Trophoblast cell (in vitro differentiated cells and primary cell): ENCODE measurements around the gene CPE.

ENCODE experiments used
- DNase-seq, 2 donors: peaks; one replicate each; pipeline ENCODE4 v3.0.0-alpha.2; 2016
- H2AFZ ChIP-seq: 2 replicates; pipeline ENCODE4 v1.6.1; 2013; ENCODE audit warnings: low read length, moderate library complexity, mild to moderate bottlenecking; ENCODE audit not compliant: insufficient read depth, poor library complexity
- H2AK5ac ChIP-seq: 2 replicates; pipeline ENCODE4 v1.6.1; 2013; ENCODE audit warnings: mild to moderate bottlenecking, low read length
- H2BK120ac ChIP-seq: 2 replicates; pipeline ENCODE4 v1.6.1; 2013; ENCODE audit warnings: low read length, mild to moderate bottlenecking, moderate library complexity; ENCODE audit not compliant: insufficient read depth, poor library complexity
- H2BK12ac ChIP-seq: 2 replicates; pipeline ENCODE4 v1.6.1; 2013; ENCODE audit warnings: mild to moderate bottlenecking, low read length, moderate library complexity
- H2BK5ac ChIP-seq: 2 replicates; pipeline ENCODE4 v1.6.1; 2013; ENCODE audit warnings: low read length, low read depth, moderate library complexity, mild to moderate bottlenecking; ENCODE audit not compliant: poor library complexity
- H3K14ac ChIP-seq: 2 replicates; pipeline ENCODE4 v1.6.1; 2013; ENCODE audit warnings: mild to moderate bottlenecking, low read length
- H3K18ac ChIP-seq: 2 replicates; pipeline ENCODE4 v1.6.1; 2013; ENCODE audit warnings: mild to moderate bottlenecking, low read length
- H3K23ac ChIP-seq: 2 replicates; pipeline ENCODE4 v1.6.1; 2013; ENCODE audit warnings: low read length
- H3K27ac ChIP-seq: 2 replicates; pipeline ENCODE4 v1.5.1; 2013; ENCODE audit warnings: low read depth, mild to moderate bottlenecking, inconsistent platforms, low read length, moderate library complexity
- H3K27me3 ChIP-seq: 2 replicates; pipeline ENCODE4 v1.6.1; 2013; ENCODE audit warnings: inconsistent platforms, mild to moderate bottlenecking, low read length, moderate library complexity; ENCODE audit not compliant: insufficient read depth
- H3K36me3 ChIP-seq, 2 experiments: 1 replicate in 1 of 2; 2 replicates in 1 of 2; pipeline ENCODE4 v1.6.1; 2013; ENCODE audit warnings: low read length in 2 of 2, mild to moderate bottlenecking in 2 of 2, moderate library complexity in 1 of 2; ENCODE audit not compliant: insufficient read depth in 2 of 2, control insufficient read depth in 1 of 2
- H3K4ac ChIP-seq: 2 replicates; pipeline ENCODE4 v1.6.1; 2013; ENCODE audit warnings: low read depth, mild to moderate bottlenecking, low read length, moderate library complexity
- H3K4me1 ChIP-seq, 2 experiments: 1 replicate in 1 of 2; 2 replicates in 1 of 2; pipeline ENCODE4 v1.6.1; 2013; ENCODE audit warnings: low read length in 2 of 2, mild to moderate bottlenecking in 2 of 2, moderate library complexity in 1 of 2; ENCODE audit not compliant: insufficient read depth in 2 of 2, control insufficient read depth in 1 of 2
- H3K4me2 ChIP-seq: 2 replicates; pipeline ENCODE4 v1.6.1; 2013; ENCODE audit warnings: inconsistent platforms, mild to moderate bottlenecking, low read length, moderate library complexity
- H3K4me3 ChIP-seq: 2 replicates; pipeline ENCODE4 v1.5.1; 2013; ENCODE audit warnings: mild to moderate bottlenecking, low read depth, low read length, inconsistent platforms
- H3K79me1 ChIP-seq: one replicate; pipeline ENCODE4 v1.6.1; 2013; ENCODE audit warnings: low read length
- H3K79me2 ChIP-seq: 2 replicates; pipeline ENCODE4 v1.6.1; 2013; ENCODE audit warnings: low read length, mild to moderate bottlenecking; ENCODE audit not compliant: control insufficient read depth, insufficient read depth, poor library complexity
- H3K9ac ChIP-seq: 2 replicates; pipeline ENCODE4 v1.6.1; 2013; ENCODE audit warnings: mild to moderate bottlenecking, low read length
- H3K9me3 ChIP-seq: 2 replicates; pipeline ENCODE4 v1.6.1; 2013; ENCODE audit warnings: low read depth, mild to moderate bottlenecking, control low read depth, inconsistent platforms, low read length; ENCODE audit not compliant: insufficient read depth
- H4K12ac ChIP-seq: 2 replicates; pipeline ENCODE4 v1.6.1; 2013; ENCODE audit warnings: low read depth, mild to moderate bottlenecking, low read length, moderate library complexity
- H4K8ac ChIP-seq: 2 replicates; pipeline ENCODE4 v1.6.1; 2013; ENCODE audit warnings: low read depth, mild to moderate bottlenecking, low read length, moderate library complexity
- H4K91ac ChIP-seq: one replicate; pipeline ENCODE4 v1.6.1; 2013; ENCODE audit warnings: low read depth, mild to moderate bottlenecking, low read length, moderate library complexity
- WGBS: extraction: QIAGEN DNeasy Blood & Tissue Kit; methylation state at CpG from one replicate; pipeline ENCODE4 v1.1.7; 2013; ENCODE audit warnings: missing lambda C conversion rate; ENCODE audit not compliant: insufficient read length, insufficient coverage; ENCODE audit errors: extremely low coverage; 5-methylcytosine and 5-hydroxymethylcytosine counted together

The CPE gene

GRCh38 chr4:165404696-165405095 is 25.9 kb downstream of the CPE start:
- no peak overlapping the region for H3K18ac ChIP-seq
- no peak overlapping the region for H3K4me2 ChIP-seq
- no peak overlapping the region for H4K91ac ChIP-seq
- no peaks in the 10 kb centered on the region for H3K36me3 ChIP-seq
- H3K4ac ChIP-seq: no peak overlapping the region
- H2BK12ac ChIP-seq: no peak overlapping the region
- no peaks in the 10 kb centered on the region for H3K27me3 ChIP-seq
- H2AK5ac ChIP-seq: no peak overlapping the region
- H3K23ac ChIP-seq: no peak overlapping the region
- no peaks in the 10 kb centered on the region for H3K4me1 ChIP-seq
- DNase-seq: no peak
- no peak overlapping the region for H4K12ac ChIP-seq
- H3K27ac ChIP-seq: no peak overlapping the region
- no peak overlapping the region for H2AFZ ChIP-seq
- H4K8ac ChIP-seq: no peak overlapping the region
- no peak overlapping the region for H3K14ac ChIP-seq
- no peak overlapping the region for H3K9ac ChIP-seq
- no CpG with 5 or more reads among the region's 4 CpGs for WGBS
- no peak overlapping the region for H2BK120ac ChIP-seq
- H2BK5ac ChIP-seq: no peak overlapping the region
- no peaks in the 10 kb centered on the region for H3K79me1 ChIP-seq
- no peaks in the 10 kb centered on the region for H3K79me2 ChIP-seq
- no peak overlapping the region for H3K4me3 ChIP-seq
- no peaks in the 10 kb centered on the region for H3K9me3 ChIP-seq

GRCh38 chr4:165410214-165410613 is 31.4 kb downstream of the CPE start:
- Histone ChIP-seq H3K9ac (no peak overlapping the region), H3K79me1 (no peaks in the 10 kb centered on the region), H3K4me1 (no peaks in the 10 kb centered on the region), H2AK5ac (no peak overlapping the region), H3K27ac (no peak overlapping the region), H2AFZ (no peak overlapping the region), H4K91ac (no peak overlapping the region), H3K79me2 (no peaks in the 10 kb centered on the region), H2BK120ac (no peak overlapping the region), H3K18ac (no peak overlapping the region), H3K36me3 (no peaks in the 10 kb centered on the region), H3K23ac (no peak overlapping the region), H2BK12ac (no peak overlapping the region), H3K4me3 (no peak overlapping the region), H3K4ac (no peak overlapping the region), H4K12ac (no peak overlapping the region), H3K9me3 (no peaks in the 10 kb centered on the region), H2BK5ac (no peak overlapping the region), H3K14ac (no peak overlapping the region), H3K27me3 (no peaks in the 10 kb centered on the region), H4K8ac (no peak overlapping the region), H3K4me2 (no peak overlapping the region)
- WGBS: no CpG with 5 or more reads among the region's 2 CpGs
- no peak for DNase-seq

GRCh38 chr4:165415910-165416309 is 37.1 kb downstream of the CPE start:
- no peak overlapping the region for H2AK5ac ChIP-seq
- H3K36me3 ChIP-seq: no peaks in the 10 kb centered on the region
- H3K27me3 ChIP-seq: no peaks in the 10 kb centered on the region
- H3K23ac ChIP-seq: no peak overlapping the region
- H3K9ac ChIP-seq: no peak overlapping the region
- H3K27ac ChIP-seq: no peak overlapping the region
- H3K9me3 ChIP-seq: no peaks in the 10 kb centered on the region
- H3K4me3 ChIP-seq: no peak overlapping the region
- no peak for DNase-seq
- H3K4ac ChIP-seq: no peak overlapping the region
- no peak overlapping the region for H4K8ac ChIP-seq
- no peak overlapping the region for H3K14ac ChIP-seq
- H3K4me1 ChIP-seq: no peaks in the 10 kb centered on the region
- H3K79me1 ChIP-seq: no peaks in the 10 kb centered on the region
- no peak overlapping the region for H2BK12ac ChIP-seq
- no peak overlapping the region for H4K91ac ChIP-seq
- H2AFZ ChIP-seq: no peak overlapping the region
- H4K12ac ChIP-seq: no peak overlapping the region
- H2BK120ac ChIP-seq: no peak overlapping the region
- WGBS: no CpG with 5 or more reads among the region's 10 CpGs
- no peak overlapping the region for H2BK5ac ChIP-seq
- H3K4me2 ChIP-seq: no peak overlapping the region
- H3K18ac ChIP-seq: no peak overlapping the region
- no peaks in the 10 kb centered on the region for H3K79me2 ChIP-seq

DNA sequence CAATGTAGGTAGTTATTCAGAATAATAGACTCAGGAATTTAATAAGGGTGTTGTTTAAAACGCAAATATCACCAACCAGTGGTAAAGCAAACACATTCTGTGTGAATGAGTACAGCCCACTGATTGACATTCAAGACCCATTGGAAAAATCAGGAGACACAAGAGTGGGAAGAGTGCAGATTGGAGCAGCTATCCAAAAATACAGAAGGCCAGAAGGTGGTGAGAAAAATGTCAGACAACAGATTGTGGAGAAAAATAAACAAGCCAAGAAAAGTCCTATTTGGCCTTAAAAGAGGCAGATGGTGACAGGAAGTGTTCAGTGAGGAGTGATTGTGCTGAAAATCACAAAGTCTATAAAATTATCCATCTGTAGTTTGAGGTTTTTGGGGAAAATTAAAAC is 39.3 kb downstream of the CPE start:
- no peak overlapping the region for H4K91ac ChIP-seq
- H3K36me3 ChIP-seq: no peaks in the 10 kb centered on the region
- no peak overlapping the region for H4K8ac ChIP-seq
- no peak overlapping the region for H3K4me3 ChIP-seq
- DNase-seq: no peak
- no peak overlapping the region for H2BK5ac ChIP-seq
- H3K27me3 ChIP-seq: no peaks in the 10 kb centered on the region
- H2AFZ ChIP-seq: no peak overlapping the region
- H3K18ac ChIP-seq: no peak overlapping the region
- no peaks in the 10 kb centered on the region for H3K9me3 ChIP-seq
- no peak overlapping the region for H2BK120ac ChIP-seq
- H3K79me2 ChIP-seq: no peaks in the 10 kb centered on the region
- no peak overlapping the region for H3K23ac ChIP-seq
- no peak overlapping the region for H3K9ac ChIP-seq
- no peak overlapping the region for H3K27ac ChIP-seq
- no peaks in the 10 kb centered on the region for H3K79me1 ChIP-seq
- no peaks in the 10 kb centered on the region for H3K4me1 ChIP-seq
- no peak overlapping the region for H4K12ac ChIP-seq
- H3K4me2 ChIP-seq: no peak overlapping the region
- H2BK12ac ChIP-seq: no peak overlapping the region
- no peak overlapping the region for H2AK5ac ChIP-seq
- no peak overlapping the region for H3K14ac ChIP-seq
- no peak overlapping the region for H3K4ac ChIP-seq
- WGBS: no CpG with 5 or more reads among the region's 1 CpG

- no peak overlapping the region for H3K4me3 ChIP-seq
- no peaks in the 10 kb centered on the region for H3K79me1 ChIP-seq
- no peak overlapping the region for H2BK5ac ChIP-seq
- H3K4me1 ChIP-seq: no peaks in the 10 kb centered on the region
- no peaks in the 10 kb centered on the region for H3K9me3 ChIP-seq
- H3K4ac ChIP-seq: no peak overlapping the region
- H3K4me2 ChIP-seq: no peak overlapping the region
- H2AFZ ChIP-seq: no peak overlapping the region
- H3K27ac ChIP-seq: no peak overlapping the region
- no peak overlapping the region for H3K9ac ChIP-seq
- no peak overlapping the region for H2AK5ac ChIP-seq
- no peak overlapping the region for H4K12ac ChIP-seq
- H3K79me2 ChIP-seq: no peaks in the 10 kb centered on the region
- no peak overlapping the region for H4K91ac ChIP-seq
- no peak overlapping the region for H2BK120ac ChIP-seq
- no peak overlapping the region for H2BK12ac ChIP-seq
- H3K27me3 ChIP-seq: no peaks in the 10 kb centered on the region
- no peak overlapping the region for H4K8ac ChIP-seq
- no peak overlapping the region for H3K14ac ChIP-seq
- H3K36me3 ChIP-seq: no peaks in the 10 kb centered on the region
- H3K18ac ChIP-seq: no peak overlapping the region
- no peak overlapping the region for H3K23ac ChIP-seq
- DNase-seq: no peak
Measured at GRCh38 chr4:165425629-165426028, 46.8 kb downstream of the CPE start.
